Stimulated activated naive CD4-positive, alpha-beta T cell (primary cell): Measurements from ENCODE around the gene GIPC1.
"Not testable (repeated sequence)": the region's sequence is repeated elsewhere in the genome, so short reads cannot be mapped to it uniquely, and the experiment has no call there.

ENCODE experiments used
- DNase-seq, 6 experiments: peaks; one replicate each; lab custom pipeline; 2025; lab: John Stamatoyannopoulos, UW

GIPC1 gene

GRCh38 chr19:14517840-14518505, 22.0 kb upstream of the GIPC1 start, which contains the start of gene DNAJB1:
Gene DNAJB1 (minus strand): TSS chr19:14518397. CDS start chr19:14518349, 48 bp downstream.
- peak in 5 of 6 experiments; percentile 57 to 78 (median 70) for DNase-seq

- no peak for DNase-seq
These were observed 21.5 kb upstream of the GIPC1 start for GRCh38 chr19:14517446-14517839.

GRCh38 chr19:14516746-14517438, 21.0 kb upstream of the GIPC1 start:
- DNase-seq: peak in 3 of 6 experiments; percentile 11 to 53 (median 42)

- DNase-seq: peak in 1 of 6 experiments; percentile 21
These were observed 20.2 kb upstream of the GIPC1 start for GRCh38 chr19:14516048-14516534.

GRCh38 chr19:14515501-14516047, 19.6 kb upstream of the GIPC1 start:
- peak in 1 of 6 experiments; percentile 40 for DNase-seq

GRCh38 chr19:14514215-14514863, 18.4 kb upstream of the GIPC1 start:
- DNase-seq: peak in 2 of 6 experiments; percentile 32 to 42

- peak in 2 of 6 experiments; percentile 32 to 39 for DNase-seq
These were observed 16.6 kb upstream of the GIPC1 start for GRCh38 chr19:14512406-14512961.

GRCh38 chr19:14511229-14511593, 15.3 kb upstream of the GIPC1 start:
- no peak for DNase-seq

- no peak for DNase-seq
These were observed 14.6 kb upstream of the GIPC1 start for GRCh38 chr19:14510311-14511228.

- peak in 1 of 6 experiments; percentile 23 for DNase-seq
These were observed 12.0 kb upstream of the GIPC1 start for GRCh38 chr19:14507704-14508542.

- peak; percentile 50 to 82 (median 62) for DNase-seq
These were observed 9.7 kb upstream of the GIPC1 start for GRCh38 chr19:14505488-14506239.

GRCh38 chr19:14504575-14504974, 8.6 kb upstream of the GIPC1 start:
- DNase-seq: not testable (repeated sequence)

- DNase-seq: no peak
These were observed 7.4 kb upstream of the GIPC1 start for GRCh38 chr19:14503285-14503684.

- no peak for DNase-seq
These were observed 6.6 kb upstream of the GIPC1 start for GRCh38 chr19:14502334-14503092.

GRCh38 chr19:14497228-14497921, 1.4 kb upstream of the GIPC1 start:
- no peak for DNase-seq

- DNase-seq: no peak
These were observed 904 bp upstream of the GIPC1 start for GRCh38 chr19:14496834-14497227.

- DNase-seq: no peak
These were observed 277 bp downstream of the GIPC1 start for GRCh38 chr19:14495672-14496028.
